ENCODE data around the gene TOB1. TPM values are rescaled to one million over a fixed set of nuclear protein-coding genes. Genes with fewer than 3 reads are reported as not detected.

Gene TOB1
- total RNA-seq, 2 experiments from 2014 or later: 15.2 to 26.4 TPM

- POLR2A ChIA-PET: no interaction called here
- intact Hi-C loops (cut with micrococcal nuclease; ENCODE audit: unreplicated experiment): no loop called here
- Histone ChIP-seq H3K4me2 (ENCODE audit: low read length) (no peak overlapping the region), H3K79me2 (ENCODE audit: insufficient read depth, low read depth, low read length) (no peaks in the 10 kb centered on the region), H3K4me1 (ENCODE audit: insufficient read depth, low read length, poor library complexity, severe bottlenecking) (peaks cover 17% of the 10 kb centered on the region), H3K9me2 (ENCODE audit: insufficient read depth, low read length) (no peaks in the 10 kb centered on the region), H3K9me3 (ENCODE audit: low read length) (no peaks in the 10 kb centered on the region), H2AFZ (ENCODE audit: low read length) (no peak overlapping the region), H3K4me3 (ENCODE audit: low read depth, low read length, poor library complexity, severe bottlenecking) (no peak overlapping the region), H4K20me1 (ENCODE audit: insufficient read depth, low read length) (no peaks in the 10 kb centered on the region), H3K36me3 (ENCODE audit: insufficient read depth, low read length) (no peaks in the 10 kb centered on the region), H3K27ac (ENCODE audit: low read depth, low read length, poor library complexity, severe bottlenecking) (no peak overlapping the region)
- DNase-seq (ENCODE audit: low spot score): no peak
- CTCF ChIA-PET (ENCODE audit: unreplicated experiment): no interaction called here
- no TSS peak for BruUV-seq (replicated peaks)
- TF ChIP-seq CTCF (conservative IDR thresholded peaks at IDR 0.05; ENCODE audit: low read length) (no peak), EZH2phosphoT487 (IDR thresholded peaks at IDR 0.05; ENCODE audit: borderline replicate concordance, low read depth, low read length) (no peak)
Measured at GRCh38 chr17:50832864-50833381, 33.2 kb downstream of the TOB1 start.

GRCh38 chr17:50832267-50832863, 33.8 kb downstream of the TOB1 start:
- H3K4me2 ChIP-seq (ENCODE audit: low read length): no peak overlapping the region
- TF ChIP-seq CTCF (conservative IDR thresholded peaks at IDR 0.05; ENCODE audit: low read length): no peak
- ChIA-PET POLR2A (interaction anchor here (0.7 kb wide), 1 partner anchor 374 kb away, joined by 3 read pairs; no protein-coding TSS in a partner anchor), CTCF (ENCODE audit: unreplicated experiment) (no interaction called here)
- H3K4me3 ChIP-seq (ENCODE audit: low read depth, low read length, poor library complexity, severe bottlenecking): no peak overlapping the region
- no peak overlapping the region for H2AFZ ChIP-seq (ENCODE audit: low read length)
- H3K36me3 ChIP-seq (ENCODE audit: insufficient read depth, low read length): no peaks in the 10 kb centered on the region
- peaks cover 17% of the 10 kb centered on the region for H3K4me1 ChIP-seq (ENCODE audit: insufficient read depth, low read length, poor library complexity, severe bottlenecking)
- H3K27ac ChIP-seq (ENCODE audit: low read depth, low read length, poor library complexity, severe bottlenecking): no peak overlapping the region
- H4K20me1 ChIP-seq (ENCODE audit: insufficient read depth, low read length): no peaks in the 10 kb centered on the region
- no peaks in the 10 kb centered on the region for H3K9me3 ChIP-seq (ENCODE audit: low read length)
- DNase-seq (ENCODE audit: low spot score): no peak
- H3K9me2 ChIP-seq (ENCODE audit: insufficient read depth, low read length): no peaks in the 10 kb centered on the region
- no peaks in the 10 kb centered on the region for H3K79me2 ChIP-seq (ENCODE audit: insufficient read depth, low read depth, low read length)
- intact Hi-C loops (cut with micrococcal nuclease; ENCODE audit: unreplicated experiment): no loop called here
- no TSS peak for BruUV-seq (replicated peaks)

GRCh38 chr17:50831471-50831928, 34.7 kb downstream of the TOB1 start:
- H4K20me1 ChIP-seq (ENCODE audit: insufficient read depth, low read length): no peaks in the 10 kb centered on the region
- no peak for TF ChIP-seq CTCF (conservative IDR thresholded peaks at IDR 0.05; ENCODE audit: low read length)
- no peak for TF ChIP-seq EZH2phosphoT487 (IDR thresholded peaks at IDR 0.05; ENCODE audit: borderline replicate concordance, low read depth, low read length)
- intact Hi-C loops (cut with micrococcal nuclease; ENCODE audit: unreplicated experiment): no loop called here
- H3K36me3 ChIP-seq (ENCODE audit: insufficient read depth, low read length): no peaks in the 10 kb centered on the region
- no peaks in the 10 kb centered on the region for H3K79me2 ChIP-seq (ENCODE audit: insufficient read depth, low read depth, low read length)
- ChIA-PET CTCF (ENCODE audit: unreplicated experiment) (no interaction called here), POLR2A (interaction anchor here (0.7 kb wide), 1 partner anchor 373 kb away, joined by 3 read pairs; no protein-coding TSS in a partner anchor)
- H3K9me3 ChIP-seq (ENCODE audit: low read length): no peaks in the 10 kb centered on the region
- H3K9me2 ChIP-seq (ENCODE audit: insufficient read depth, low read length): no peaks in the 10 kb centered on the region
- DNase-seq (ENCODE audit: low spot score): no peak
- H2AFZ ChIP-seq (ENCODE audit: low read length): no peak overlapping the region
- H3K27ac ChIP-seq (ENCODE audit: low read depth, low read length, poor library complexity, severe bottlenecking): no peak overlapping the region
- H3K4me3 ChIP-seq (ENCODE audit: low read depth, low read length, poor library complexity, severe bottlenecking): no peak overlapping the region
- peaks cover 17% of the 10 kb centered on the region for H3K4me1 ChIP-seq (ENCODE audit: insufficient read depth, low read length, poor library complexity, severe bottlenecking)
- no TSS peak for BruUV-seq (replicated peaks)
- H3K4me2 ChIP-seq (ENCODE audit: low read length): no peak overlapping the region
